ENCODE results near the gene TPRG1L.

Gene TPRG1L

GRCh38 chr1:3632716-3633343, 8.0 kb downstream of the TPRG1L start:
- Histone ChIP-seq H3K9me3 (no peaks in the 10 kb centered on the region), H3K36me3 (no peaks in the 10 kb centered on the region; the same call in 1 of the 2 replicates), H3K27me3 (no peaks in the 10 kb centered on the region), H3K4me1 (no peaks in the 10 kb centered on the region), H3K4me3 (ENCODE audit: low read depth, low read length) (no peak overlapping the region)
- no peak for TF ChIP-seq CTCF (IDR thresholded peaks at IDR 0.05; ENCODE audit: low read depth, low read length)
- DNase-seq, result no peak

- no peaks in the 10 kb centered on the region for H3K27me3 ChIP-seq
- DNase-seq, result no peak
- no peaks in the 10 kb centered on the region for H3K4me1 ChIP-seq
- no peaks in the 10 kb centered on the region for H3K9me3 ChIP-seq
- no peak overlapping the region for H3K4me3 ChIP-seq (ENCODE audit: low read depth, low read length)
- H3K36me3 ChIP-seq, result no peaks in the 10 kb centered on the region; the same call in 1 of the 2 replicates
- no peak for TF ChIP-seq CTCF (IDR thresholded peaks at IDR 0.05; ENCODE audit: low read depth, low read length)
These were observed 8.7 kb downstream of the TPRG1L start for GRCh38 chr1:3633344-3634058.

GRCh38 chr1:3634059-3634800, 9.4 kb downstream of the TPRG1L start:
- H3K36me3 ChIP-seq, result no peaks in the 10 kb centered on the region; the same call in 1 of the 2 replicates
- no peak overlapping the region for H3K4me3 ChIP-seq (ENCODE audit: low read depth, low read length)
- DNase-seq, result no peak
- no peaks in the 10 kb centered on the region for H3K4me1 ChIP-seq
- no peak for TF ChIP-seq CTCF (IDR thresholded peaks at IDR 0.05; ENCODE audit: low read depth, low read length)
- H3K27me3 ChIP-seq, result no peaks in the 10 kb centered on the region
- no peaks in the 10 kb centered on the region for H3K9me3 ChIP-seq

GRCh38 chr1:3636080-3636479, 11.3 kb downstream of the TPRG1L start:
- Histone ChIP-seq H3K9me3 (no peaks in the 10 kb centered on the region), H3K36me3 (no peaks in the 10 kb centered on the region; the same call in 1 of the 2 replicates)

GRCh38 chr1:3636531-3636930, 11.7 kb downstream of the TPRG1L start:
- DNase-seq, result no peak
- no peaks in the 10 kb centered on the region for H3K27me3 ChIP-seq
- no peaks in the 10 kb centered on the region; the same call in 1 of the 2 replicates for H3K36me3 ChIP-seq
- no peak for TF ChIP-seq CTCF (IDR thresholded peaks at IDR 0.05; ENCODE audit: low read depth, low read length)
- H3K9me3 ChIP-seq, result no peaks in the 10 kb centered on the region
- H3K4me3 ChIP-seq (ENCODE audit: low read depth, low read length), result no peak overlapping the region
- no peaks in the 10 kb centered on the region for H3K4me1 ChIP-seq

More at GRCh38 chr1:3636080-3636479, 11.3 kb downstream of the TPRG1L start:
- no peaks in the 10 kb centered on the region for H3K4me1 ChIP-seq
- H3K27me3 ChIP-seq, result no peaks in the 10 kb centered on the region
- no peak overlapping the region for H3K4me3 ChIP-seq (ENCODE audit: low read depth, low read length)
- no peak for TF ChIP-seq CTCF (IDR thresholded peaks at IDR 0.05; ENCODE audit: low read depth, low read length)
- no peak for DNase-seq
